BE2C (cell line): Measurements from ENCODE around the gene BST1.

Experiments
- DNase-seq: peaks from one replicate; pipeline ENCODE4 v3.0.0-alpha.2; 2020
- H3K27me3 ChIP-seq: fragments of 250-450 bp; sonication (Bioruptor Pico); 2 replicates; pipeline ENCODE4 v1.5.1; 2020; ENCODE audit warnings: mild to moderate bottlenecking
- H3K36me3 ChIP-seq: fragments of 250-450 bp; sonication (Bioruptor Pico); 2 replicates; pipeline ENCODE4 v1.5.1; 2020; ENCODE audit warnings: mild to moderate bottlenecking
- H3K4me1 ChIP-seq: fragments of 250-450 bp; sonication (Bioruptor Pico); 2 replicates; pipeline ENCODE4 v1.5.1; 2020
- H3K4me3 ChIP-seq: 2 replicates; pipeline ENCODE4 v1.5.1; 2011; ENCODE audit warnings: low read depth, low read length
- H3K9me3 ChIP-seq: fragments of 250-450 bp; sonication (Bioruptor Pico); 2 replicates; pipeline ENCODE4 v1.5.1; 2020
- TF ChIP-seq, protein P1 (sequence below): IDR thresholded peaks from 2 replicates; pipeline ENCODE4 v1.5.1; 2012; ENCODE audit warnings: mild to moderate bottlenecking, low read depth, low read length

Gene BST1

GRCh38 chr4:15769202-15769601 is 66.3 kb downstream of the BST1 start:
- Histone ChIP-seq H3K9me3 (no peaks in the 10 kb centered on the region; the same call in 1 of the 2 replicates), H3K4me3 (no peak overlapping the region), H3K4me1 (no peaks in the 10 kb centered on the region), H3K27me3 (no peaks in the 10 kb centered on the region; the same call in 1 of the 2 replicates), H3K36me3 (no peaks in the 10 kb centered on the region)
- TF ChIP-seq, protein P1, sequence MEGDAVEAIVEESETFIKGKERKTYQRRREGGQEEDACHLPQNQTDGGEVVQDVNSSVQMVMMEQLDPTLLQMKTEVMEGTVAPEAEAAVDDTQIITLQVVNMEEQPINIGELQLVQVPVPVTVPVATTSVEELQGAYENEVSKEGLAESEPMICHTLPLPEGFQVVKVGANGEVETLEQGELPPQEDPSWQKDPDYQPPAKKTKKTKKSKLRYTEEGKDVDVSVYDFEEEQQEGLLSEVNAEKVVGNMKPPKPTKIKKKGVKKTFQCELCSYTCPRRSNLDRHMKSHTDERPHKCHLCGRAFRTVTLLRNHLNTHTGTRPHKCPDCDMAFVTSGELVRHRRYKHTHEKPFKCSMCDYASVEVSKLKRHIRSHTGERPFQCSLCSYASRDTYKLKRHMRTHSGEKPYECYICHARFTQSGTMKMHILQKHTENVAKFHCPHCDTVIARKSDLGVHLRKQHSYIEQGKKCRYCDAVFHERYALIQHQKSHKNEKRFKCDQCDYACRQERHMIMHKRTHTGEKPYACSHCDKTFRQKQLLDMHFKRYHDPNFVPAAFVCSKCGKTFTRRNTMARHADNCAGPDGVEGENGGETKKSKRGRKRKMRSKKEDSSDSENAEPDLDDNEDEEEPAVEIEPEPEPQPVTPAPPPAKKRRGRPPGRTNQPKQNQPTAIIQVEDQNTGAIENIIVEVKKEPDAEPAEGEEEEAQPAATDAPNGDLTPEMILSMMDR: no peak
- DNase-seq: no peak

GRCh38 chr4:15771216-15772058 is 68.6 kb downstream of the BST1 start:
- DNase-seq: no peak
- TF ChIP-seq, protein P1: no peak
- Histone ChIP-seq H3K4me3 (no peak overlapping the region), H3K36me3 (no peaks in the 10 kb centered on the region), H3K9me3 (no peaks in the 10 kb centered on the region), H3K4me1 (no peaks in the 10 kb centered on the region), H3K27me3 (peaks cover 11% of the 10 kb centered on the region)

DNA sequence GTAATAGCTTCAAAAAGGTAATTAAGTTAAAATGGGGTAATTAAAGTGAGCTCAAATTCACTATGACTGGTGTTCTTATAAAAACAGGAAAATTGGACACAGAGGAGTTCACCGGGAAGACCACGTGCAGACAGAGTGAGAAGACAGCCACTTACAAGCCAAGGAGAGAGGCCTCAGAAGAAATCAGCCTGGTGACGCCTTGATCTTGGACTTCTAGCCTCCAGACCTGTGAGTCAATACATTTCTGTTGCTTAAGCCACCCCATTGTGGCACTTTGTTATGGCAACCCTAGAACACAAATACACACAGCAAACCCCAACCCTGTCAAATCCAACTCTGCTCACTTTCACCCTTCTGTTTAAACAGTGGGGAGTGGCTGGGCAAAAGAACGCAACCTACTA is 71.2 kb downstream of the BST1 start:
- Histone ChIP-seq H3K4me1 (no peaks in the 10 kb centered on the region), H3K27me3 (peaks cover 34% of the 10 kb centered on the region), H3K4me3 (no peak overlapping the region), H3K36me3 (no peaks in the 10 kb centered on the region), H3K9me3 (no peaks in the 10 kb centered on the region; the same call in 1 of the 2 replicates)
- TF ChIP-seq, protein P1: no peak
- DNase-seq: no peak

GRCh38 chr4:15776871-15777648 is 74.2 kb downstream of the BST1 start:
- Histone ChIP-seq H3K9me3 (no peaks in the 10 kb centered on the region; the same call in 1 of the 2 replicates), H3K27me3 (peaks cover 55% of the 10 kb centered on the region), H3K4me1 (no peaks in the 10 kb centered on the region), H3K36me3 (no peaks in the 10 kb centered on the region), H3K4me3 (no peak overlapping the region)
- TF ChIP-seq, protein P1: no peak
- DNase-seq: no peak

- Histone ChIP-seq H3K4me1 (no peaks in the 10 kb centered on the region), H3K27me3 (peaks cover 55% of the 10 kb centered on the region), H3K9me3 (no peaks in the 10 kb centered on the region; the same call in 1 of the 2 replicates), H3K4me3 (no peak overlapping the region), H3K36me3 (no peaks in the 10 kb centered on the region)
- no peak for DNase-seq
- TF ChIP-seq, protein P1: no peak
Observed at GRCh38 chr4:15777697-15778288, 74.9 kb downstream of the BST1 start.
